ENCODE measurements around the gene IRF7.

DNA sequence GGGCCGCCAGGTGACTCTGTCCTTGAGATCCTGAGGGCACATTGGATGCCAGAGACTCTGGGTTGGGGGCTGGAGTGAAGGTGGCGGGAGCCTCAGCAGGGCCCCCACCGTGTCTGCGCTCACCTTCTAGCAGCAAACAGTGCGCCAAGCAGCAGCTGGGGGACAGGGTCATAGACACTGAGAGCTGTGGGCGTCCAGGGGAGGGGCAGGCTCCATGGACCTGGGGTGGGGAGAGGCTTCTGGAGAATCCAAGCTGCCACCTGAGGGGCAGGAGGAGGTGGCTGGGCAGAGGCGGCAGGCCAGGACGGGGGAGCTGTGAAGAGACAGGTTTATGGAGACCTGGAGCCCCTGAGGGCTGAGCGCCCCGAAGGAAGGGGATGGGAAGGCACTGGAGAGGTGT is 31.5 kb downstream of the IRF7 start:
- no peak for TF ChIP-seq EZH2 (IDR thresholded peaks at IDR 0.05; ENCODE audit: insufficient read depth, poor library complexity, severe bottlenecking)
- TF ChIP-seq EZH2phosphoT487 (IDR thresholded peaks at IDR 0.05; ENCODE audit: insufficient read depth, low read depth): no peak

Measured in GM23248 (cell line).